ENCODE measurements around the gene OR5B12.
"Not testable (repeated sequence)": the region's sequence is repeated elsewhere in the genome, so short reads cannot be mapped to it uniquely, and the experiment has no call there.

The OR5B12 gene

DNA sequence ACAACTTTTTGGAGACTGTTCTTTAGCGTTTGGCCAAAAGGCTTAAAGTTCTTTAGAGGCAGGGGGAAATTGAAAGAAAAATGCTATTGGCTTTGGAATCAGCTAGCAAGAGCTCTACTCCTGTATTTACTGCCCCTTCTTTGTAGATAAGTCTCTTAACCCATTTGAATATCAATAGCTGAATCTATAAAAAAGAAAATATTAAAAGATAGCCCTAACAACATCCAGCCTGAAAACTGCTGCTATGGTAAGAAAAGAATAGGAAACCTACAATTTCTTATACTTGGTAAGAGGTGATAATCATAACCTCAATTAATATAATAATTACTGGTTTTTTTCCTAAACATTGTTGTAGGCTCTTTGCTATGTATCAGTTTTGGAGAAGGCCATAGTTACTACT lies at the start of gene OR5B12:
Gene OR5B12, minus strand, starts transcription at position 101 of the 400 bp plus-strand sequence. CDS start 2,085 bp downstream, outside the sequence.
- no peak for DNase-seq

DNA sequence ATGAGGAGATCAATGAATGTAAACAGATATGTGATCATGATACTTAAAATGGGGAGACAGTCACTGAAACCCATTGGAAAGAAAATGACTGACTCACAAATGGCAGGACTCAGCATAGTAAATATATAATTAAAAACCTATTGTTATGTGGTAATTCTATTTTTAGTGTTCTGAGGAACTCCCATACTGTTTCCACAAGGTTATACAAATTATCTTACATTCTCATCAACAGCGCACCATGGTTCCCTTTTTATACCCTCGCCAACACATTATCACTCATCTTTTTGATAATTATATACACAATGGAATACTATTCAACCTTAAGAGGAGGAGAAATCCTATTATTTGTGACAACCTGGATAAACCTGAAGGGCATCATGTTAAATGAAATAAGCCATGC lies 48.8 kb upstream of the OR5B12 start:
- DNase-seq = no peak

DNA sequence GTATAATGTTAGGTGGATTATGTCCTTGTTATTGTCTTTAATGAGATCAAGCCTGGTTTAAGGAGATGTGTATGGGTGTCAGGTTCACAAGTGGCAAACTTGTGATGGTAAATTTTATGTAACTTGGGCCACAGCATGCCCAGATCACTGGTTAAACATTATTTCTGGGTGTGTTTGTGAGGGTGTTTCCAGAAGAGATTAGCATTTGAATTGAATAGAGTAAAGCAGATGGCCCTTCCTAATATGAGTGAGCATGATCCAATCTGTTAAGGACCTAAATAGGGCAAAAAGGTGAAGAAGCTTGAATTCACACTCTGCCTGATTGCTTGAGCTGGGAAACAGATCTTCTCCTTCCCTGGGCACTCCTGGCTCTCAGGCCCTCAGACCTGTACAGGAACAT lies 45.1 kb upstream of the OR5B12 start:
- DNase-seq = no peak

DNA sequence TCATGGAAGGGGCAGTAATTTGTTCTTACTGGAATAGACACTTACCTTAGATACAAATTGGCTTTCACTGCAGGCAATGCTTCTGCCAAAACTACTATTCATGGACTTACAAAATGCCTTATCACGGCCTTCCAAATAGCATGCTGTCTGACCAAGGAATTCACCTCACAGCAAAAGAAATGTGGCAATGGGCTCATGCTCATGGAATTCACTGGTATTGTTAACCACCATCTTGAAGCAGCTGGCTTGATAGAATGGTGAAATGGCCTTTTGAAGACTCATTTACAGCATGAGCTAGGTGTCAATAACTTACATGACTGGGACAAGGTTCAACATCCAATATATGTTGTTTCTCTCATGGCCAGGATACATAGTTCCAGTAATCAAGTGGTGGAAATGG lies 43.9 kb upstream of the OR5B12 start:
- DNase-seq = no peak

GRCh38 chr11:58471892-58472291 lies 29.9 kb upstream of the OR5B12 start:
- no peak for DNase-seq

- no peak for DNase-seq
Measured at GRCh38 chr11:58466293-58466692, 24.3 kb upstream of the OR5B12 start.

DNA sequence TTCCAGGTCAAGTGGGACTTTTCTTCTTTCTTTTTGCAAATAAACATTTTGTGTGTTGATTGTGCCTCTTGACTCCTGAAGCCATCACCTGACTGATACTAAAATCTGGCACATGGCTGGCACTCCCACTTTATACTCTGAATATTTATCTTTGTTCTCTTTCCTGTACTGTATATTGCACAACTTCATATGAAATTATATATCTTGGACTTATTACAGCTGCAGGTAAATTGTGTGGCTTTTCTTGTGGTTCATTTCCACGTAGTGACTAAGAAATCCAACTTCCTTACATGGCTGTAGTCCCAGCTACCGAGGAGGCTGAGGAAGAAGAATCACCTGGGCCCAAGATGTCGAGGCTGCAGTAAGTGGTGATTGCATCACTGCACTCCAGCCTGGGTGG lies 23.7 kb upstream of the OR5B12 start:
- DNase-seq = no peak

DNA sequence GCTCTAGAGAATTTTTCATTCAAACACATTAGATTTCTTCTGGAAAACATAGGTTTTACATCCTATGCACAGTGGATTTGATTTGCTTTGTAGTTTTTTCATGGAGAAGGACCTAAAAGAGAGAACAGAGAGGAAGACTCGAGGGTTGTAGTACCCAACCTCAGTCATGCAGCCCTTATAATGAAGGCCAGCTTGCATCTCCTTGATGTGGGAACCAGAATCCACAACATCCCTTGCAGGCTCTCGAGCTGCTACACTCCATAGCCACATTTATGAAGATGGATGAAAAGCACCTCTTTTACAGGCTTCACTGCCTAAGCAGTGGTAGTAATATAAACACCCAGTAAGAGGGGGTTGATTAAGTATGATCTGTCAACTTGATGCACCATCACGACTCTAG lies 9.5 kb upstream of the OR5B12 start:
- DNase-seq = no peak

GRCh38 chr11:58446294-58446693 lies 4.3 kb upstream of the OR5B12 start:
- DNase-seq = no peak

DNA sequence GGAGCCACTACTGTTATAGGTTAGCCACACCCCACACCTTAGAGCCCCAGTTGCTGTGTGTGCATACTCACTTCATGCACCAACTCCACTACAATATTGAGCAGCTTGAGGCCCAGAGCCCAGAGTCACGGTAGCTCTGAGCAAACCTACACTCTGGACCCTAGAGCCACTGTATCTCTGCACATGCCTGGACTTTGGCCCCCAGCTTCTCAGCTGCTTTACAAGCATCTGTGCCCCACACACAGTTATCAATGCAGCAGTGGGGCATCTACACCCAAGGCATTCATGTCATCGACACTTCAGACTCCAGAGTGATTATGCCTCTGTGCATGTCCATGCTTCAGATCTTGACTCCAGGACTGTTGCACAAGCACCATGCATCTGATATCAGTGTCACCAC lies 2.3 kb upstream of the OR5B12 start:
- no peak for DNase-seq

- no peak for DNase-seq
Measured at GRCh38 chr11:58438486-58438885, 3.5 kb downstream of the OR5B12 start.

DNA sequence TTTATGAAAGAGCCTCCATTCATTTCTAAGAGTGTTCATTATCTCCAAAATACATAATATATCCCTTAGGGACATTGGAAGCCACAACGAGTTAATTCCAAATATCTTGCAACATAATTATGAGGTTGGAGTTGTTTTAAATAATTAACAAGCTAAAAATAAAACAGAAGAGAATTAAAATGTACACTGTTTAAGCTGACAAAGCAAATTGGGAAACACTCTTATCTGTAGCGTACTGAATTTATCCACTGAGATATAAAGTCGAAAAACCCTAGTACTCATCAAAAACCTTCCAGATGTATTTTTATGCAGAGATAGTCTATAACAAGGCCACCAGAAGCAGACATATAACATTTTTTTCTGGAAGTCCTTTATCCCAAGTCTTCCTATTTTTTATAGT lies 7.8 kb downstream of the OR5B12 start:
- DNase-seq = no peak

DNA sequence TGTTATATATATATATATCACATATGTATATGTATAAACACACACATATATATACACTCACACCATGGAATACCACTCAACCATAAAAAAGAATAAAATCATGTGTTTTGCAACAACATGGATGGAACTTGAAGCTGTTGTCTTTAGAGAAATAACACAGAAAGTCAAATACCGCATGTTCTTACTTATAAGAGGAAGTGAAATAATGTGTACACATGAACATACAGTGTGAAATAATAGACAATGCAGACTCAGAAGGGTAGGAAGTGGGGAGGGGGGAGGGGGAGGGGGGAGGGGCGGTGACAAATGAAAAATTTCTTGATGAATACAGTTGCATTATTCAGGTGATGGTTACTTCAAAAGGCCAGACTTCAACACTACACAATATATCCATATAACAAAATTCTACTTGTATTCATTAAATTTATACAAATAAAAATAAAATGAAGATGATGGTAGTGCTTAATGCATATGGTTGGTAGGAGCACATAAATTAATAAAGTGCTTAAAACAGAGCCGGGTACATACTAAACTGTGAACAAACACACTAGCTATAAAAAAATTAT lies 8.3 kb downstream of the OR5B12 start:
- no peak for DNase-seq

- no peak for DNase-seq
Measured at GRCh38 chr11:58429273-58429672, 12.8 kb downstream of the OR5B12 start.

GRCh38 chr11:58428021-58428420 lies 14.0 kb downstream of the OR5B12 start, which contains the start of gene OR5B2:
Gene OR5B2 (minus strand): TSS chr11:58428121. CDS start chr11:58423261, 4,860 bp downstream.
- DNase-seq = no peak

DNA sequence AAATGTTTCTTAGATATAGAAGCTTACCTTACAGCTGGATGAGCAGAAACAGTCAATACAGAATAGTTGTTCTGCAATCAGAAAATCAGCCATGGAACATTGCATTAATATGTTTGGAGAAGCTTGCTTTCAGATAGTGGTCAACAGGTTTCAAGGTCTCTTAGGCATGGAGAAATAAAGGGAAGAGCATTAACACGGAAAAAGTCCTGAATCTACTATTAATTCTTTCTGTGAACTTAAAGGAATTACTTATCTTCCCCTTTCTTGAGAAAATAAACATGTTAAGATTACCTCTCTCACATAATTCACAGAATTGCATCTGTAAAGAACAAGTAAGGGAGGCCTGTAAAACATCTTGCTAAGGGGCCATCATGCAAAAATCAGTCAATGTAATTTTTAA lies 35.3 kb downstream of the OR5B12 start, which contains the start of gene OR5B3:
Gene OR5B3, minus strand, starts transcription at position 101 of the 400 bp plus-strand sequence. CDS start 3,465 bp downstream, outside the sequence.
- DNase-seq = no peak

- not testable (repeated sequence) for DNase-seq
Measured at GRCh38 chr11:58399622-58400021, 42.4 kb downstream of the OR5B12 start.

DNA sequence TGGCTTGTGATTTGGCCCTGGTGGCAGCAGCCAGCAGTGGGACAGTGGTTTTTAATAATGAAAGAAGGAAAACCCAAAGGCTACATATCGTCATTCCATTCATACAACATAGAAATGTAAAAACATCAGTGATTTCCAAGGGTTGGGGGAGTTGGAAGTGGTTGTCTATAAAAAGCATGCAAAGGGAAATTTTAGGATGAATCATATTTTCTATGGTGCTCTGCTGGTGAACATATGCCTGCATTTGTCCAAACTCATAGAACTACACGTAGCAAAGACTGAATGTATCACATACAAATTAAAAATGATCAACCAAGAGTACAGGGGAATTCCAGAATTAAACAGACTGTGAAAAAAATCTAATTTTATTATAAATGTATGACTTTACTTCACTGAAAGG lies 46.5 kb downstream of the OR5B12 start:
- no peak for DNase-seq

- DNase-seq = no peak
Measured at GRCh38 chr11:58394195-58394594, 47.8 kb downstream of the OR5B12 start.

DNA sequence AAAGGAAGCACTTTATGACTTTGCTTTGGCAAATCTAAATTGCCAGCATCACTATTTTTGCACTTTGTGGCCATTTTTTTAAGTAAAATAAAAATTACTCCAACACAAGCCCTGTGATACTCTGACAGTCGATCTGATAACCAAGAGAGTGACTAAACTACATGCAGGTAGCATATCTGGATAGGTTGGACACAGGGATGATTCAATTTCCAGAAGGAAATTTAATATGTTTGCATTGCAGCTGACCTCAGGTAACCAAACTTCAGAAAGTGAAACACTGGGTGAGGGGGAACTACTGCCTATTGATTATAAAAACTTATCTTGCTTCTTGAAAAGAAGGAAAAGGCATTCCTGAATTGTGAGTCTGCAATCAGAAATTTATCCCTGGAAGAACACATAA lies 49.3 kb downstream of the OR5B12 start:
- no peak for DNase-seq

DNA sequence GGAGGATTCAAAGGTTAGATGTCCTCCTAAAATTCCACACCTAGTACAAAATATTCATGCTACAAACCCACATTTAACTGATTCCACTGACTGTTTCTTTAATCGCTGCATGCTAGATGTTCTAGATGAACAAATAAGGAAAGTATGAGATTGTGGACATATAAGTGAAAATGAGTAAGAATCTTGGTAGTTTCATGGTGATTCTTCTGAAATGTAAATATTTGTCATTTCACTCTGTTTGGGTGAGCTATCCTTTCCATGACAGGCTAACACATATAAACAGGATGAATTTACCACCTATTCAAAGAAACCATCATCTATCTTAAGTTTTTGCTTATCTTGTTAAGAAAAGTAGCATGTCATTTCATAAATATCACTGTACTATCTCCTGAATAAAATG lies 50.2 kb downstream of the OR5B12 start:
- no peak for DNase-seq

DNA sequence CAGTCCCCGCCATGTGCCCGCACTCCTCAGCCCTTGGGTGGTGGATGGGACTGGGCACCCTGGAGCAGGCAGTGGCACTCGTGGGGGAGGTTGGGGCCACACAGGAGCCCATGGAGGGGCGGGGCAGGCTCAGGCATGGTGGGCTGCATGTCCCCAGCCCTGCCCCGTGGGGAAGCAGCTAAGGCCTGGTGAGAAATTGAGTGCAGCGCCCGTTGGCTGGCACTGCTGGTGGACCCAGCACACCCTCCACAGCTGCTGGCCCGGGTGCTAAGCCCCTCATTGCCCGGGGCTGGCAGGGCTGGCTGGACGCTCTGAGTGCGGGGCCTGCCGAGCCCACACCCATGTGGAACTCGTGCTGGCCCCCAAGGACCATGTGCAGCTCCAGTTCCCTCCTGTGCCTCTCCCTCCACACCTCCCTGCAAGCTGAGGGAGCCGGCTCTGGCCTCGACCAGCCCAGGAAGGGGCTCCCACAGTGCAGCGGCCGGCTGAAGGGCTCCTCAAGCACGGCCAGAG lies 51.4 kb downstream of the OR5B12 start:
- DNase-seq = no peak

Measured in inflammatory macrophage treated with lipopolysaccharide for 1 hour (primary cell).